Fibroblast of skin of scalp (primary cell): ENCODE data around the gene FYN.

Source experiments
- DNase-seq: peaks from one replicate; pipeline ENCODE4 v3.0.0-alpha.2; 2013

The FYN gene

DNA sequence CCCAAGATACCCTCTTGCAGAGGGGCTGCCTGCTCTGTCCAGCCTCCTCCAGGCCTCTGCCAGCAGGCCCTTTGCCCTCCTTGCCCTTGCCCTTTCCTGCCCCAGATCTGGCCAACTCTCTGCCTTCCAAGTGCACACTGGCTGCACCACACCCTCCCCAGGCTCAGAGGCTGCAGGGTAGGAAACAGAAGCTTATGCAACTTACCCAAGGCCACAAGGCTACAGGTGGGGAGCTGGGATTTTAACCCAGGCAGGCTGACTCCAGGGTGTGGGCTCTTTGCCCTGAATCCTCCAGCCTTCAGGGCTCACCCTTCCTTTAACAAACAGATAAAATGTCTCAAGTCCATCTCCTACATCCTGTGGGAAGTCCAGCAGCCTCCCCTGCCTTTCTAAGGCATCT, 253.1 kb downstream of the FYN start:
- no peak for DNase-seq

DNA sequence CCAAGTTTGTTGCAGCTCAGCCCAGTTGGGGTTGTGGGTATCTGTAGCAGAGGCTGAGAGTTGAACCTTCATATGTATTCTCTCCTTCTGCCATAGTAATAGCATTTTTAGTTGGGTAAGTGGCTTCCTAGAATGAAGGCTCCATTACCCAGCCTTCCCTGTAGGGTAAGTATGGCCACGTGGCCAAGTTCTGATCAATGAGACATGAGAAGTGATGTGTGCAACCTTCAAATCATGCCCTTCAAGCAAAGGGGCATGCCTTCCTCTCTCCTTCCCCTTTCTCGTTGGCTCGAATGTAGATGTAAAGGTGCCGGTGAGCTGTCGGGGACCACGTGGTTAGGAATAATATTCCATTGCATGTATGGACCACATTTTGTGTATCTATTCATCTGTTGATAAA, 254.8 kb downstream of the FYN start:
- DNase-seq = no peak

DNA sequence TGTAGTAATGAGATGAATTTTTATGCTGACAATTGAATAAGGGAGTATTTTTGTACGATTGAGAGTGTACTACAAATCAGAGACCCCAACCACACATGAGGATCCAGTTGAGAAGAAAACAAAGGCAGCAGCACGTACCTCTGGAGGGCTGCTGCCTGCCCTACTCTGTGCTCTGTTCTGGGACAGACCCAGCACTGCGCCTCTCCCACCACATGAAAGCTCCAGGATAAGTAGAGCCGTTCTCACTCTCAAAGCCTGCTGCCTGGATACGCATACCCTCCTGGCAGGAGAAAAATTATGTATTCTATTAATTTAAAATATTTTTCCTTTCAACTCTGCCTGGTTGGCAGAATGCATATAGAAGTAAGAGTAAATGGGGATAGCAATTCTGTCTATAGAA, 256.1 kb downstream of the FYN start:
- DNase-seq = no peak

DNA sequence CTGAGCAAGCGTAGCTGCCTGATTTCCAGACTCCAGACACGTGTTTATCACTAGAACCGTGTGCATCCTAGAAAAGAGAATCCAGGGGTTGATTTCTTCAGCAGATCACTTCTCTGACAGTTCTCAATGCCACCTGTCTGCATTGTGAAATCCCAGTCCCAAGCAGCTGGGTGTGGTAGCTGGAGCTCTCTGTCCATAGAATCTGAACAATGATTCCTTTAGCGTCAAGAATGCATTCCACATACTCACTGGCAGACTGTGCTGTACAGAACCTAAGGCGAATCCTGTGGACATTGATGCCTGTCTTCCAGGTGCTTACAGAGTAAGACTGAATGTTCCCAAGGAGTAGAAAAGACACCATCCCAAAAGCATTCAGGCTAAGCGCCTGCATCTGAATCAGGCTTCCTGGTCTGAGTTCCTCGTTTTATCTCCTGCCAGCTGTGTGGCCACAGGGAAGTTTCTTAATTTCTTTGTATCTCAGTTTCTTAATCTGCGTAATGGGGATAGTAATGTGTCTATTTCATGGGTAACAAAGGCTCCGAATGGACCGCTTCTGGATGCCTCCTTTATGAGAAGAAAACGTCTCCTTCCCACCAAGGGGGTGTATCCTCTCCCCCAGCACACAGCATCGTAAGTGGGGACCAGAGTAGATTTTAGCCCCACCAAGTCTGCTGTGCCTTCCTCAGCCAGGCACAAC, 257.2 kb downstream of the FYN start:
- no peak for DNase-seq

DNA sequence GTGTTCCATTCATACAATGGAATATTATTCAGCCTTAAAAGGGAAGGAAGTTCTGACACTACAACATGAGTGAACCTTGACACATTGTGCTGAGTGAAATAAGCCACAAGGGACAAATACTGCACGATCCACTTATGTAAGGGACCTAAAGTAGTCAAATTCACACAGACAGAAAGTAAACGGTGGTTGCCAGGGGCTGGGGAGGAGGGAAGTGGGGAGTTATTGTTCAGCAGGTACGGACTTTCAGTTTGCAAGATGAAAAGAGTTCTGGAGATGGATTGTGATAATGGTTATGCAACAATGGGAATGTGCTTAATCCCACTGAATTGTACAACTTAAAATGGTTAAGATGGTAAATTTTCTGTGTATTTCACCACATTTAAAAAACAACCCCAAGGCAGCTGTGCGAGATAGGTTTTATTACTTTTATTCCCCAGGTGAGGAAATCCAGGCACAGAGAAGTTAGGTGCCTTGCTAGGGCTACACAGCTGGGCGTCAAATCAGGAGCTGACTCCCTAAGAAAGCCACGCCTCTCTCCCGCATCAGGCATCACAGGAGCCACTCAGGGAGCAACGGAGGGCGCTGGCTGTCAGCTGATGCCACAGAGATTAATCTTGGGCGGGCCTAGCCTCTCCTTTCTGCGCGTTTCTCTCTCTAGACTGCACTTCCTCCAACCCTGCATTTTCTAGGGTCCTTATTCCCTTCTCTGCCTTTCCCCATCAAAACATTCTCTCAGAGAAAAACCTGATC, 258.2 kb downstream of the FYN start:
- DNase-seq = no peak

DNA sequence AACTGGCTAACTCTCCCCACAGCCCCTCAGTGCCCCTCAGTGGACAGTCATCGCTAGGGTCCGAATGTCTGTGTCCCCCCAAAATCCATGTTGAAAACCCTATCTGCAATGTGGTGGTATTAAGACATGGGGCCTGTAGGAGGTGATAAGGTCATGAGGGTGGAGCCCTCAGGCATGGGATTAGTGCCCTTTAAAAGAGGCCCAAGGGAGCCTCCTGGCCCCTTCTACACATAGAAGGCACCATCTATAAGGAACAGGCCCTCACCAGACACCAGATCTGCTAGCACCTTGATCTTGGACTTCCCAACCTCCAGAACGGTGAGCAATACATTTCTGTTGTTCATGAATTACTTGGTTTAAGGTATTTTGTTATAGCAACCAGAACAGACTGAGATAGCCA, 260.9 kb downstream of the FYN start:
- DNase-seq = no peak

DNA sequence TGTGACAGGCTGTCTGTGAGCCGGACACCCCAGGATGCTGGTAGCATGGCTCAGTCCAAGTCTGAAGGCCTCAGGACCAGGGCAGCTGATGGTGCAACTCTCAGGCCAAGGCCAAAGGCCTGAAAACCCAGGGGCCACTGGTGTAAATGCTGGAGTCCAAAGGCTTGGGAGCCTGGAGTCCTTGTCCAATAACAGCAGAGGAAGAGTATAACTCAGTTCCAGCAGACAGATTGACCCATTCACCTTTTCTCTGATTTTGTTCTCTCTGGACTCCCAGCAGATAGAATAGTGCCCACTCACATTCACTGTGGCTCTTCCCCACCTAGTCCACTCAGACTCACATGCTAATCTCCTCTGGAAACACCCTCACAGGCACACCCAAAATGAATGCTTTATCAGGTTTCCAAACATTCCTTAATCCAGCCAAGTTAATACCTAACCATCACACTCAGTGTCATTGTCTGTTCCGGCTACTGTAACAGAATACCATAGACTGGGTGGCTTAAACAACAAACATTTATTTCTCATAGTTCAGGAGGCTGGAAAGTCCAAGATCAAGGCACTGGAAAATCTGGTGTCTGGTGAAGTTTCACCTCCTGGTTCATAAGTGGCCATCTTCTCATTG, 262.6 kb downstream of the FYN start:
- DNase-seq = no peak
